ENCODE results near the gene OR7G1. TPM values are rescaled to one million over a fixed set of nuclear protein-coding genes. Genes with fewer than 3 reads are reported as not detected.

OR7G1 gene
- total and polyA plus RNA-seq, 2 donors (not counting 3 experiments of a cell fraction or from before 2014, with no cell fraction given), result not detected

- H3K9me3 ChIP-seq (replicated peaks; ENCODE audit: control insufficient read depth, insufficient read depth, low read length), result no peaks in the 10 kb centered on the region
- peaks cover under 1% of the 10 kb centered on the region for H3K4me1 ChIP-seq (ENCODE audit: control insufficient read depth, extremely low read depth, insufficient read depth, low read length)
- no peaks in the 10 kb centered on the region for H3K36me3 ChIP-seq (ENCODE audit: control insufficient read depth in 2 of 2, extremely low read depth in 1 of 2, insufficient read depth in 2 of 2, low read length in 2 of 2)
- DNase-seq (ENCODE audit: low read depth, low spot score), result no peak
- H3K79me2 ChIP-seq (ENCODE audit: control insufficient read depth, insufficient read depth, low read length), result no peaks in the 10 kb centered on the region
- CTCF ChIA-PET, result interaction anchor here (1.1 kb wide), 1 partner anchor 416 kb away, joined by 3 read pairs; no protein-coding TSS in a partner anchor
- no peak overlapping the region for H3K4me2 ChIP-seq (ENCODE audit: insufficient read depth, low read length)
- intact Hi-C loops (cut with micrococcal nuclease), result no loop called here
- no peaks in the 10 kb centered on the region for H3K27me3 ChIP-seq (ENCODE audit: control insufficient read depth in 2 of 2, insufficient read depth in 2 of 2, low read length in 2 of 2)
- no peak for TF ChIP-seq MAX (IDR thresholded peaks at IDR 0.05; ENCODE audit: insufficient read depth, insufficient read length)
- TF ChIP-seq GATA2 (IDR thresholded peaks at IDR 0.05; ENCODE audit: insufficient read depth, insufficient read length, low read depth, low read length), result no peak
- no peak for TF ChIP-seq MYC (IDR thresholded peaks at IDR 0.05; ENCODE audit: low read depth, low read length)
- no peak for TF ChIP-seq FOS (IDR thresholded peaks at IDR 0.05; ENCODE audit: borderline replicate concordance, insufficient read depth, low read length)
- TF ChIP-seq JUN (IDR thresholded peaks at IDR 0.05; ENCODE audit: borderline replicate concordance, insufficient read depth, insufficient read length, low read depth), result no peak
- no peak for TF ChIP-seq EZH2 (IDR thresholded peaks at IDR 0.05; ENCODE audit: borderline replicate concordance, low read depth, low read length, severe bottlenecking)
- TF ChIP-seq CTCF (IDR thresholded peaks at IDR 0.05; ENCODE audit: extremely low read depth in 1 of 2, insufficient read depth in 1 of 2, low read depth in 1 of 2, low read length in 2 of 2), result no peak
- TF ChIP-seq POLR2A (IDR thresholded peaks at IDR 0.05; ENCODE audit: low read depth, low read length), result no peak
- no peak for TF ChIP-seq POLR2AphosphoS5 (IDR thresholded peaks at IDR 0.05; ENCODE audit: insufficient read depth, low read depth, low read length)
- H2AFZ ChIP-seq (ENCODE audit: low read depth, low read length), result no peak overlapping the region
- H4K20me1 ChIP-seq (replicated peaks; ENCODE audit: control insufficient read depth, extremely low read depth, insufficient read depth, low read length), result no peaks in the 10 kb centered on the region
- no peak for FAIRE-seq
- dilution Hi-C loops (cut with MboI; ENCODE audit: extremely low pct_ligation_motif_present, low sequenced_read_pairs), result no loop called here
- no peak overlapping the region for H3K9ac ChIP-seq (replicated peaks; ENCODE audit: extremely low read depth, insufficient read depth, low read length)
- H3K4me3 ChIP-seq (replicated peaks in 1 of 3; ENCODE audit: insufficient read depth in 1 of 3, low read depth in 1 of 3, low read length in 3 of 3), result no peak overlapping the region
- POLR2A ChIA-PET, result no interaction called here
- no TSS peak for BruUV-seq (replicated peaks)
- no peak overlapping the region for H3K27ac ChIP-seq (ENCODE audit: insufficient read depth, low read depth, low read length)
- H3K9me1 ChIP-seq (replicated peaks; ENCODE audit: control insufficient read depth, extremely low read depth, insufficient read depth, low read length), result no peaks in the 10 kb centered on the region
These were observed 45.5 kb downstream of the OR7G1 start for GRCh38 chr19:9070066-9070465.
